PC-9 (cell line): Measurements from ENCODE around the gene OR6V1. TPM values are rescaled to one million over a fixed set of nuclear protein-coding genes. Genes with fewer than 3 reads are reported as not detected.

ENCODE experiments used
- BruUV-seq: library from RNA; stranded (reverse); fragments of 400-500 nt; replicated peaks from 2 replicates; lab custom pipeline; 2021; lab: Mats Ljungman, UMichigan
- CTCF ChIA-PET: fragments of 300-600 bp; sonication (Branson Sonifier 250); formaldehyde crosslinking; loops from one replicate; lab custom pipeline; 2022; ENCODE audit warnings: antibody characterized with exemption; lab: Charles Lee
- POLR2A ChIA-PET: fragments of 300-600 bp; sonication (Branson Sonifier 250); formaldehyde crosslinking; loops from one replicate; lab custom pipeline; 2022; ENCODE audit warnings: antibody characterized with exemption; ENCODE audit not compliant: unreplicated experiment; lab: Charles Lee
- DNase-seq, 2 experiments: peaks; one replicate each; pipeline versions ENCODE4 v3.0.0 to v3.0.0-alpha.2; 2015 to 2022; ENCODE audit warnings: mixed read lengths in 1 of 2
- H2AFZ ChIP-seq: fragments of 200-600 bp; sonication (generic); 2 replicates; pipeline ENCODE4 v1.8.1; 2017; ENCODE audit warnings: antibody characterized with exemption
- H3F3A ChIP-seq: fragments of 200-600 bp; sonication (generic); 2 replicates; pipeline ENCODE4 v1.8.1; 2017; ENCODE audit warnings: antibody characterized with exemption, mild to moderate bottlenecking, low read depth; ENCODE audit not compliant: insufficient read depth
- H3K27ac ChIP-seq: fragments of 200-600 bp; sonication (generic); 2 replicates; pipeline ENCODE4 v1.6.1; 2016; ENCODE audit warnings: mixed run types
- H3K27me3 ChIP-seq: fragments of 200-600 bp; sonication (generic); 2 replicates; pipeline ENCODE4 v1.6.1; 2016; ENCODE audit warnings: low read depth, mixed run types; ENCODE audit not compliant: insufficient read depth
- H3K36me3 ChIP-seq: fragments of 200-600 bp; sonication (generic); 2 replicates; pipeline ENCODE4 v1.6.1; 2016; ENCODE audit warnings: low read depth, mixed run types
- H3K4me1 ChIP-seq: fragments of 200-600 bp; sonication (generic); replicated peaks from 2 replicates; pipeline ENCODE4 v1.6.1; 2016; ENCODE audit warnings: mixed run types; ENCODE audit not compliant: insufficient read depth
- H3K4me2 ChIP-seq: fragments of 200-600 bp; sonication (generic); 2 replicates; pipeline ENCODE4 v1.6.1; 2017; ENCODE audit warnings: mixed run types
- H3K4me3 ChIP-seq: fragments of 200-600 bp; sonication (generic); 2 replicates; pipeline ENCODE4 v1.6.1; 2016; ENCODE audit warnings: mixed run types
- H3K79me2 ChIP-seq: fragments of 200-600 bp; sonication (generic); 2 replicates; pipeline ENCODE4 v1.6.1; 2017; ENCODE audit warnings: low read depth, mixed run types
- H3K9me2 ChIP-seq: fragments of 200-600 bp; sonication (generic); 2 replicates; pipeline ENCODE4 v1.8.1; 2017; ENCODE audit warnings: mild to moderate bottlenecking; ENCODE audit not compliant: insufficient read depth
- H3K9me3 ChIP-seq: fragments of 200-600 bp; sonication (generic); 2 replicates; pipeline ENCODE4 v1.8.1; 2016; ENCODE audit warnings: low read depth; ENCODE audit not compliant: insufficient read depth
- H4K20me1 ChIP-seq: fragments of 200-600 bp; sonication (generic); 2 replicates; pipeline ENCODE4 v1.8.1; 2017; ENCODE audit not compliant: insufficient read depth
- EZH2 ChIP-seq: fragments of 200-600 bp; sonication (generic); IDR thresholded peaks from 2 replicates; pipeline ENCODE4 v1.8.0; 2017; ENCODE audit warnings: antibody characterized with exemption, low read depth
- intact Hi-C: fragments of 100-400 bp; cut with micrococcal nuclease; formaldehyde crosslinking; loops from one replicate; pipeline ENCODE4 v1.10.0; 2022; ENCODE audit not compliant: unreplicated experiment
- total RNA-seq: library from RNA; stranded (reverse); gene quantifications from 2 replicates; pipeline ENCODE4 v1.2.3, GENCODE V29; 2021
- TF ChIP-seq, protein P1 (sequence below): fragments of 200-600 bp; sonication (generic); conservative IDR thresholded peaks from 2 replicates; pipeline ENCODE4 v1.6.1; 2017; ENCODE audit warnings: mixed run types, antibody characterized with exemption, mild to moderate bottlenecking, moderate library complexity

OR6V1 gene
- total RNA-seq, 1 experiment from 2014 or later: not detected

DNA sequence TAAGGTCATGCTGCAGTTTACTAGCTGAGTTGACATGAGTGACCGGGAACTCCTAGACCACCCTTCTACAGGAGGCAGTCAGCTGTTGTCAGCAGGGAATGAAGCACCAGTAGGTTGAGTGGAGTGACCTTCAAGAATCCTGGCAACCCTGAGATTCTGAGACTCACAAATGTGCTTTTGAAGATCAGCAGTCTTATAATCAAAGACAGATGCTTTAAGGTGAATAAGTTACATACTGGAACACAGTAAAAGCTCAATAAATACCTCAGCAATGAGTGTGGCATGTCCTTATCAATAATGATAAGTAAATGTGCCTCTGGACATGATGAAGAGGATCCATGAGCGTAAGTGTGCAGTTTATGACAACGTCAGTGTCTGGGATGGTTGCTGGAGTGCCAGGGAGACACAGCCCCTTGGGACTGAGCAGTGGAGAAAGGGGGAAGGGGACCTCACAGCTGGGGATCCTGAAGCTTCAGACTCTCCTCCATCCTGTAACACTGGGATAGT is 11.9 kb upstream of the OR6V1 start:
- Histone ChIP-seq H3K4me1 (no peaks in the 10 kb centered on the region), H3K4me2 (no peak overlapping the region), H3K27ac (no peak overlapping the region), H3K9me3 (no peaks in the 10 kb centered on the region), H3K4me3 (no peak overlapping the region), H4K20me1 (no peaks in the 10 kb centered on the region), H3K36me3 (no peaks in the 10 kb centered on the region), H3K9me2 (no peaks in the 10 kb centered on the region), H2AFZ (no peak overlapping the region), H3K27me3 (no peaks in the 10 kb centered on the region), H3K79me2 (no peaks in the 10 kb centered on the region), H3F3A (no peaks in the 10 kb centered on the region)
- intact Hi-C loops: no loop called here
- ChIA-PET POLR2A (no interaction called here), CTCF (no interaction called here)
- TF ChIP-seq, protein P1, sequence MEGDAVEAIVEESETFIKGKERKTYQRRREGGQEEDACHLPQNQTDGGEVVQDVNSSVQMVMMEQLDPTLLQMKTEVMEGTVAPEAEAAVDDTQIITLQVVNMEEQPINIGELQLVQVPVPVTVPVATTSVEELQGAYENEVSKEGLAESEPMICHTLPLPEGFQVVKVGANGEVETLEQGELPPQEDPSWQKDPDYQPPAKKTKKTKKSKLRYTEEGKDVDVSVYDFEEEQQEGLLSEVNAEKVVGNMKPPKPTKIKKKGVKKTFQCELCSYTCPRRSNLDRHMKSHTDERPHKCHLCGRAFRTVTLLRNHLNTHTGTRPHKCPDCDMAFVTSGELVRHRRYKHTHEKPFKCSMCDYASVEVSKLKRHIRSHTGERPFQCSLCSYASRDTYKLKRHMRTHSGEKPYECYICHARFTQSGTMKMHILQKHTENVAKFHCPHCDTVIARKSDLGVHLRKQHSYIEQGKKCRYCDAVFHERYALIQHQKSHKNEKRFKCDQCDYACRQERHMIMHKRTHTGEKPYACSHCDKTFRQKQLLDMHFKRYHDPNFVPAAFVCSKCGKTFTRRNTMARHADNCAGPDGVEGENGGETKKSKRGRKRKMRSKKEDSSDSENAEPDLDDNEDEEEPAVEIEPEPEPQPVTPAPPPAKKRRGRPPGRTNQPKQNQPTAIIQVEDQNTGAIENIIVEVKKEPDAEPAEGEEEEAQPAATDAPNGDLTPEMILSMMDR: no peak
- TF ChIP-seq EZH2: no peak
- no TSS peak for BruUV-seq
- DNase-seq: no peak

DNA sequence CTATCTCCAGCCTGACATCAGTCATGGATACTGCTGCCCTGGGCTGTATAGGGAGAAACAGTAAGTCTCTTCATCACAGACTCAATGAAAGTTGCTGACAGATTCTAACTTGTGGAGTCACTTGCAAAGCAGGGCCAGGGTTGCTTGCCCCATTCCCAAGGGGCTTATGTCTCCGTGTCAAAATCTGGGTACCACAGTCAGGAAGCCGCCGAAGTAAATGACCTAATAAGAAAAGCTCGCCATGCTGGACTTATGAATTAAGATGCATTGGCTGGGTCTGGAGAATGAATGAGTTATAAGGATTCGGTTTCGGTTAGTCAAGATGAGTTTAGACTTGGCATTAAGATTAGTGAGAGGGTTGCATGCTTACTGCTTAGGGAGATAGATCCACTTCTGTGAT is 10.8 kb upstream of the OR6V1 start:
- ChIA-PET POLR2A (no interaction called here), CTCF (no interaction called here)
- Histone ChIP-seq H3K4me2 (no peak overlapping the region), H3K4me1 (no peaks in the 10 kb centered on the region), H3K9me3 (no peaks in the 10 kb centered on the region), H3K36me3 (no peaks in the 10 kb centered on the region), H4K20me1 (no peaks in the 10 kb centered on the region), H3K9me2 (no peaks in the 10 kb centered on the region), H3K27me3 (no peaks in the 10 kb centered on the region), H3F3A (no peaks in the 10 kb centered on the region), H3K79me2 (no peaks in the 10 kb centered on the region), H2AFZ (no peak overlapping the region), H3K4me3 (no peak overlapping the region), H3K27ac (no peak overlapping the region)
- no peak for TF ChIP-seq EZH2
- TF ChIP-seq, protein P1: no peak
- intact Hi-C loops: no loop called here
- no peak for DNase-seq
- BruUV-seq: no TSS peak

DNA sequence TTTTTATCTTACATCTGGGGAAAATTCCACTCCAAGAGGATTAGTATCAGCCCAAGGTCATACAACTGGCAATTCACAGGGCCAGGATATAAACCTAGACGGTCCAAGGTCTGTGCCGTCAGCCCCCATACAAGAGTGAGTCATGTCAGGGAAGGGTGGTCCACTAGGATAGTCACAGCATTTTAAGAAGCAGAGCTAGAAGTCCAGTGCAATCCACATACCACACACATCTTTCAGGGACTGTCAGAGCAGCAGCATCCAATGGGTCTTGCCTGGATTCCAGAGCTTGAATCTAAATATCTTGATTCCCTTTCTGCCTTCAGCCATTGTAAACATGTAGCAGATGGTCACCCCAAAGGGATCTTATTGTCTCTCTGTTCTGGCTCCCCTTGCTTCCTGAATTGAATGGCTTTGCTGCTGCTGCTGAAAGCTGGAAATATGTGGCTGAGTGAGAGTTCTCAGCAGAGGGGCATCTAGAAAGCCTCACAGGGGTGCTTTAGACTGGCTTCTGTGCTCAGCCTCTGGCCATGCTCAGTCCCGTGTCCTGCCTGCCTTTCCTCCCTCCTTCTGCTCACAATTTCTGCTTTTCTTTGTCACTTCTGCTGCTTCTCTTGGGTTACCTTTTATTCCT is 9.9 kb upstream of the OR6V1 start:
- Histone ChIP-seq H4K20me1 (no peaks in the 10 kb centered on the region), H3K9me3 (no peaks in the 10 kb centered on the region), H3K9me2 (no peaks in the 10 kb centered on the region), H3K79me2 (no peaks in the 10 kb centered on the region), H3K27me3 (no peaks in the 10 kb centered on the region), H3K27ac (no peak overlapping the region), H2AFZ (no peak overlapping the region), H3K4me1 (no peaks in the 10 kb centered on the region), H3K36me3 (no peaks in the 10 kb centered on the region), H3K4me3 (no peak overlapping the region), H3K4me2 (no peak overlapping the region), H3F3A (no peaks in the 10 kb centered on the region)
- intact Hi-C loops: no loop called here
- DNase-seq: no peak
- ChIA-PET POLR2A (no interaction called here), CTCF (no interaction called here)
- no peak for TF ChIP-seq EZH2
- TF ChIP-seq, protein P1: no peak
- no TSS peak for BruUV-seq
